PC-9 (cell line): ENCODE measurements around the gene AP2S1. TPM values are rescaled to one million over a fixed set of nuclear protein-coding genes. Genes with fewer than 3 reads are reported as not detected.

Experiments used
- BruUV-seq: library from RNA; stranded (reverse); fragments of 400-500 nt; replicated peaks from 2 replicates; lab custom pipeline; 2021; lab: Mats Ljungman, UMichigan
- CTCF ChIA-PET: fragments of 300-600 bp; sonication (Branson Sonifier 250); formaldehyde crosslinking; loops from one replicate; lab custom pipeline; 2022; ENCODE audit warnings: antibody characterized with exemption; lab: Charles Lee
- POLR2A ChIA-PET: fragments of 300-600 bp; sonication (Branson Sonifier 250); formaldehyde crosslinking; loops from one replicate; lab custom pipeline; 2022; ENCODE audit warnings: antibody characterized with exemption; ENCODE audit not compliant: unreplicated experiment; lab: Charles Lee
- DNase-seq, 2 experiments: peaks; one replicate each; pipeline versions ENCODE4 v3.0.0 to v3.0.0-alpha.2; 2015 to 2022; ENCODE audit warnings: mixed read lengths in 1 of 2
- H2AFZ ChIP-seq: fragments of 200-600 bp; sonication (generic); 2 replicates; pipeline ENCODE4 v1.8.1; 2017; ENCODE audit warnings: antibody characterized with exemption
- H3F3A ChIP-seq: fragments of 200-600 bp; sonication (generic); 2 replicates; pipeline ENCODE4 v1.8.1; 2017; ENCODE audit warnings: antibody characterized with exemption, mild to moderate bottlenecking, low read depth; ENCODE audit not compliant: insufficient read depth
- H3K27ac ChIP-seq: fragments of 200-600 bp; sonication (generic); 2 replicates; pipeline ENCODE4 v1.6.1; 2016; ENCODE audit warnings: mixed run types
- H3K27me3 ChIP-seq: fragments of 200-600 bp; sonication (generic); 2 replicates; pipeline ENCODE4 v1.6.1; 2016; ENCODE audit warnings: low read depth, mixed run types; ENCODE audit not compliant: insufficient read depth
- H3K36me3 ChIP-seq: fragments of 200-600 bp; sonication (generic); 2 replicates; pipeline ENCODE4 v1.6.1; 2016; ENCODE audit warnings: low read depth, mixed run types
- H3K4me1 ChIP-seq: fragments of 200-600 bp; sonication (generic); replicated peaks from 2 replicates; pipeline ENCODE4 v1.6.1; 2016; ENCODE audit warnings: mixed run types; ENCODE audit not compliant: insufficient read depth
- H3K4me2 ChIP-seq: fragments of 200-600 bp; sonication (generic); 2 replicates; pipeline ENCODE4 v1.6.1; 2017; ENCODE audit warnings: mixed run types
- H3K4me3 ChIP-seq: fragments of 200-600 bp; sonication (generic); 2 replicates; pipeline ENCODE4 v1.6.1; 2016; ENCODE audit warnings: mixed run types
- H3K79me2 ChIP-seq: fragments of 200-600 bp; sonication (generic); 2 replicates; pipeline ENCODE4 v1.6.1; 2017; ENCODE audit warnings: low read depth, mixed run types
- H3K9me2 ChIP-seq: fragments of 200-600 bp; sonication (generic); 2 replicates; pipeline ENCODE4 v1.8.1; 2017; ENCODE audit warnings: mild to moderate bottlenecking; ENCODE audit not compliant: insufficient read depth
- H3K9me3 ChIP-seq: fragments of 200-600 bp; sonication (generic); 2 replicates; pipeline ENCODE4 v1.8.1; 2016; ENCODE audit warnings: low read depth; ENCODE audit not compliant: insufficient read depth
- H4K20me1 ChIP-seq: fragments of 200-600 bp; sonication (generic); 2 replicates; pipeline ENCODE4 v1.8.1; 2017; ENCODE audit not compliant: insufficient read depth
- CTCF ChIP-seq: fragments of 200-600 bp; sonication (generic); conservative IDR thresholded peaks from 2 replicates; pipeline ENCODE4 v1.6.1; 2017; ENCODE audit warnings: mixed run types, antibody characterized with exemption, mild to moderate bottlenecking, moderate library complexity
- EZH2 ChIP-seq: fragments of 200-600 bp; sonication (generic); IDR thresholded peaks from 2 replicates; pipeline ENCODE4 v1.8.0; 2017; ENCODE audit warnings: antibody characterized with exemption, low read depth
- intact Hi-C: fragments of 100-400 bp; cut with micrococcal nuclease; formaldehyde crosslinking; loops from one replicate; pipeline ENCODE4 v1.10.0; 2022; ENCODE audit not compliant: unreplicated experiment
- total RNA-seq: library from RNA; stranded (reverse); gene quantifications from 2 replicates; pipeline ENCODE4 v1.2.3, GENCODE V29; 2021

Gene AP2S1
- total RNA-seq, 1 experiment from 2014 or later, result 332 TPM

DNA sequence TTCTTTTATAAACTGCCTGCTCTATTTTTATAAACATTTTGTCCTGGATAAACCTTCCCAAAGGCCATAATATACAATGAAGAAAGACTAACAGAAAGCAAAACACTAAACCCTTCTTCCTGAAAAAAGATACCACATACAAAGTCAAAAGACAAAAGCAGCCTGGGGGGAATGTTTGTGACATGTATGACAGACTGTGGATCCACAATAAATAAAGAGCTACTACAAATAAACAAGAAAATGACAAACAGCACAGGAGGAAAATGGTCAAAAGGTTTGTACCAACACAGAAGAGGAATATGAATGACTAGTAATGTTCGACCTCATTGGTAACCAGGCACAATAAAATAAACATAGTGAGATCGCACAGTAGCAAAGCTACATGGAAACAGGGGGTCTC is 19.8 kb downstream of the AP2S1 start:
- DNase-seq, result no peak
- intact Hi-C loops, result no loop called here
- Histone ChIP-seq H3K9me2 (no peaks in the 10 kb centered on the region), H3K36me3 (no peaks in the 10 kb centered on the region), H2AFZ (no peak overlapping the region), H3F3A (peaks cover 61% of the 10 kb centered on the region), H3K4me1 (peaks cover 36% of the 10 kb centered on the region), H3K4me2 (0 out of 2 replicates have a peak overlapping the region, but pooled peaks have one; percentile 21), H3K27me3 (no peaks in the 10 kb centered on the region), H3K9me3 (no peaks in the 10 kb centered on the region), H4K20me1 (no peaks in the 10 kb centered on the region), H3K79me2 (no peaks in the 10 kb centered on the region), H3K27ac (peak overlapping the region; percentile 11; the same call in 1 of the 2 replicates), H3K4me3 (no peak overlapping the region)
- TF ChIP-seq CTCF (no peak), EZH2 (no peak)
- no TSS peak for BruUV-seq
- ChIA-PET POLR2A (interaction anchor here (1.0 kb wide), 1 partner anchor 282 kb away, joined by 3 read pairs; the partner anchor contains the start of gene ZC3H4), CTCF (interaction anchor here (0.5 to 0.6 kb wide), 3 partner anchors 34 to 118 kb away, joined by 3 to 6 read pairs (median 3); no protein-coding TSS in a partner anchor)

GRCh38 chr19:46828484-46828883 is 22.2 kb downstream of the AP2S1 start:
- TF ChIP-seq CTCF (no peak), EZH2 (no peak)

GRCh38 chr19:46825731-46826055 is 25.0 kb downstream of the AP2S1 start:
- CTCF ChIA-PET, result no interaction called here
- H3K9me2 ChIP-seq, result no peaks in the 10 kb centered on the region
- no peaks in the 10 kb centered on the region for H3K9me3 ChIP-seq
- H3K79me2 ChIP-seq, result no peaks in the 10 kb centered on the region
- intact Hi-C loops, result loop anchor here (1.0 kb wide), 1 partner anchor 37 kb away; the partner anchor contains the start of gene SLC1A5
- DNase-seq, result peak in 1 of 2 experiments; percentile 93
- TF ChIP-seq EZH2 (no peak), CTCF (0 out of 2 replicates have a peak, but pooled peaks have one; percentile 9)
- no peak overlapping the region for H2AFZ ChIP-seq
- H4K20me1 ChIP-seq, result no peaks in the 10 kb centered on the region
- no peaks in the 10 kb centered on the region for H3K27me3 ChIP-seq
- peaks cover 57% of the 10 kb centered on the region for H3K4me1 ChIP-seq
- peaks cover 48% of the 10 kb centered on the region for H3F3A ChIP-seq
- H3K27ac ChIP-seq, result peak overlapping the region; percentile 49
- POLR2A ChIA-PET, result interaction anchor here (0.6 kb wide), 1 partner anchor 37 kb away, joined by 7 read pairs; the partner anchor contains the start of gene SLC1A5
- no peak overlapping the region; the same call in 1 of the 2 replicates for H3K4me3 ChIP-seq
- no peaks in the 10 kb centered on the region for H3K36me3 ChIP-seq
- BruUV-seq, result no TSS peak
- peak overlapping the region; percentile 43 for H3K4me2 ChIP-seq

More at GRCh38 chr19:46828484-46828883, 22.2 kb downstream of the AP2S1 start:
- Histone ChIP-seq H3K36me3 (no peaks in the 10 kb centered on the region), H3K79me2 (no peaks in the 10 kb centered on the region), H4K20me1 (no peaks in the 10 kb centered on the region), H3K27ac (no peak overlapping the region; the same call in 1 of the 2 replicates), H3F3A (peaks cover 58% of the 10 kb centered on the region), H3K4me3 (no peak overlapping the region), H2AFZ (no peak overlapping the region), H3K9me2 (no peaks in the 10 kb centered on the region), H3K4me2 (no peak overlapping the region), H3K27me3 (no peaks in the 10 kb centered on the region), H3K9me3 (no peaks in the 10 kb centered on the region), H3K4me1 (peaks cover 51% of the 10 kb centered on the region)
- ChIA-PET POLR2A (interaction anchor here (0.7 kb wide), 2 partner anchors 63 to 285 kb away, joined by 29 to 33 read pairs; partner anchors contain the start of gene ZC3H4), CTCF (no interaction called here)
- DNase-seq, result no peak
- intact Hi-C loops, result no loop called here
- no TSS peak for BruUV-seq
